ENCODE results near the gene ARHGDIB.
A peak's percentile ranks its signal among the peaks of the same experiment; 100 is the strongest.

ARHGDIB gene

DNA sequence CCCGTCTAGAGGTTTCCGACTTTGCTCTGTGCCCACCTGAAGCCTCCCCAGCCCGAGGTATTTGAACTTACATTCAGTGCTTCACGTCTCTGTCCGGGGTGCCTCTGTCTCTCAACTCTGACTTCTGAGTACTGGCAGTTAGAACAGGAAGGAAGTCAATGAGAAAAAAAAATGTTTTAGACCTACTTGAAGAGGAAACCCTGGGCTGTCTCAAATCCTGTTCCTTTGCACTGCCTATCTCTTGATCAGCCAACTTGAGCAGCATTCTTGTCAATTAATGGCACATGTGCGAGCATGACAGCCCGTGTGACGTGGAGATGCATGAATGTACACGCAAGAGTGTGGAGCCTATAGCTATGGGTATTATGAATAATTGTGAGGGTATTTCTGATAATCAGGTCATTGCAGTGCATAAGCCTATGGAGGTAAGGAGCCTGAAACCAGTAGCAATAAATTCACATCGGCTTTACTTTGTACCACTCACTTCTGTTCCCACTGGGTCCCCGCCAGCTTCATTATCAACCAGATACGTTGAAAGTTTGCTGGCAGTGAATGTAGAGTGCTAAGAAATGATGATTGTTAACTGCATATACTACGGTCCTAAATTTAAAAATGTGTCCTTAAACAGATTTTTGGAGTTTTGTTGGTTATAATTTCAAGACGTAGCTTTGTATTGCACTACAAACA, at the start of gene ARHGDIB:
Gene ARHGDIB, minus strand, starts transcription at position 136 of the 687 bp plus-strand sequence. CDS start 10,889 bp downstream, outside the sequence.
- no peak for DNase-seq

GRCh38 chr12:15011162-15011561, 49.8 kb upstream of the ARHGDIB start:
- no peak for DNase-seq

- DNase-seq = no peak
Measured at GRCh38 chr12:15007551-15007950, 46.1 kb upstream of the ARHGDIB start.

DNA sequence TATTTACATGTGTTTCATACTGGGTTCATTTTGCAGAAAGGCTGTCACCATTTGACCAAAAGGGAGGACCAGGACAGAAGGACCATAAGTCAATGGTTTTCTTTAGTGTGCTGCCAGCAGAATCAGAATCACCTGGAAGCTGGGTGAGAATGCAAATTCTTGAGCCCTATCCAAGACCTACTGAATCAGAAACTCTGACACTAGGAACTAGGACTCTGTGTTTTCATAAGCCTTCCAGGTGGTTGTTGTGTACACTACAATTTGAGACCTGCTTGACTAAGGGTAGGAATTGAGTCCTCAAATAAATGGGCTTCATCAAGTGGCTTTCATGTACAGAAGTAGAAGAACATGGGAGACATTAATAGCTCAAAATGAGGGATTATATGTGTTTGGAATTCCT, 43.7 kb upstream of the ARHGDIB start:
- DNase-seq = no peak

DNA sequence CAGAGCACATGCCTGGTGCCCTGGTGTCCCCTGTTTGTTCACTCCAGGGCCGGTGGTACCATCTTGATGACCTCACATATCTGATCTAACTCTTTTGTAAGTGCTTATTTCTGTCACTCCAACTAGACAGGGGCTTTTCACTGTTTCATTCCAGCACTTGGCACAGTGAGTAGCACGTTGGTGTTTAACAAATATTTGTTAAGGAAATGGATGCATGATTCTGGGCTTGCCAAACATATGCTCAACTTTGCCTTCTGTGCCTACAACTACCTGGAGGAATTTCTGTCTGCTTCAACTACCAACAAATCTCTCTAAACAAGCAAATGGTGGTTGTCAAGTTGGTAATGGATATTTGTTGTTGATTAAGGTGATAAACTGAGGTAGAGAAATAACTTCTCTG, 43.0 kb upstream of the ARHGDIB start:
- DNase-seq = no peak

DNA sequence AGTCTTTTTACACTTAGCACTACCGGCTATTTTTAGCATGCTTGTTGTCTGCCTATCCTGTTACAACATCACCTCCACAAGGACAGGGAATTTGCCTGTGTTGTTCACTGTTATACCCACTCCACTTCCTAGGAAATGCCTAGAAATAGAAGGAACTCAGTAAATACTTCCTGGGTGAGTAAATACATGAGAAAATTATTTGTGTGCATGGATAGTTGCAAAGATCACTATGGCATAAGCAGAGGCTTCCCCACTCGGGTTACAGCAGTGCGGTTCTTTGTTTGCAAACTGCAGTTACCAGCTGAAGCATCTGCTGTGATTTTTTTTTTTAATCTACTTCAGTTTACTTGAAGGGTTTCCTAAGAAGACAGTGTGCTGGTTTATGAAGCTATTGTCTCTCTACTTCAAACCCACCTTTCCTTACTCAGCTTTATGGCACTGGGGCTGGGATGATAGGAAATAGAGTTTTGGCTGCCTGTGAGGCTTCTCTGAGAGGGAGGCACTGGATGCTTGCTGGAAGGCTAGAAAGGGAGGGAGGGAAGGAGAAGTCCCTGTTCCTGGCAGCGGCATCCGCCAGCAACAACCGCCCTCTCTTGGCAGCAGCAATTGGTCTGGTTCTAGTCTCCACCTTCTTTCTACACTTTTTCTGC, 40.5 kb upstream of the ARHGDIB start:
- DNase-seq = peak; percentile 87

GRCh38 chr12:15000575-15000974, 39.2 kb upstream of the ARHGDIB start:
- DNase-seq = no peak

DNA sequence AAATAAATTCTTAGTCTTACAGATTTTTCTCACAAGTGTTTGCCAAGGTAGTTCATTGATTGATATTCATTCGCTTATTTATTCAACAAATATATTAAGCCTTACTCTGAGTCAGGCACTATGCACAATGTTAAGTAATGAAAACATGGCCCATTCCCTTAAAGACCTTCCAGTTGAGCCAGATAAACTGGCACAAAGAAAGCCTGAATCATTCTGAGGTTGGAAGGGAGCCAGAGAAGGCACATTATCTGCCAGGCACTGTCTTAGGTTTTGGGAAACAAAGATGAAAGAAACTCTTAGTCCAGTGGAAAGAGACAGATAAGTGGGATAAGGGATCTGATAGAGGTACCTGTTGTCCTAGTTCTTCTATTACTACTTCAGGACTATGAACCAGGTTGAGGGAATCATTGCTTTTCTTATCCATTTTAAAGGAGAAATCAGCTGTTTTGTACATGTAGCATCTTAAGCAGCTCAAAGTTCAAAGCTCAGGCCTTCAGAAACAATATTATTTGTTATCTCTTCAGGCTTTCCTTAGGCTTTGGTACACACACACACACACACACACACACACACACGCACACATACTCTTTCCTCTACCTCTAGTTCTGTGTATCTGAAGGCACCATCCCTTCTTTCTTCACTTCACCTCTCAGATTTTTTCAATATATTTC, 38.4 kb upstream of the ARHGDIB start:
- DNase-seq = no peak

DNA sequence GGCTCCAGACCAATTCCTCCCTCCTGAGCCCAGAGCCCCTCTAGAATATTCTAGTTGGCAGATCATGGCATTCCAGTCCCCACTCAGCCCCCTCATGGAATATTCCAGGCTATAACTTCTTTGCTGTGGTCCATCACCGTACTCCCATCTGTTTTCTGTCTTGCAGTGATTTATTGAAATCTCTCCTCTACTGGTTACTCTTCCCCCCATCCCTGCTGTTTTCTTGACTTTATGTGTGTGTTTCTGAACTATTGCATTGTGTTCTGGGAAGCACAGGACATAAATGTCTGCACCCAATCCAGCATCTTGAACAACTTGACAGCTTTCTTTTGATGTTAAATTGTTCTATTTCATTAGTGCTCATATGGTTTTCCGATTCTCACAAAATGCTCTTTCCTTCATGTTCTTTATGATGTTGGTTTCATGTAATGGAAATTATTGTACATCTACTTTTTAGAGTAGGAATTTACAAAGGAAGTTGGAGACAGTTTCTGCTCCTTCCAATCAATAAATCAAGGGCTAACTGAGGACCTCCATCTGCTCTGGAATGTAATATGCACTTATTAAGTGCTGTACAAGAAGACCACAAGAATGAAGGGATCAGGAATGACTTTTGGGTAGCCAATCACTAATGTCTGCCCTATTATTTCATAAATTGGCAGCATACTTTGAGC, 37.8 kb upstream of the ARHGDIB start:
- DNase-seq = no peak

GRCh38 chr12:14997998-14998397, 36.6 kb upstream of the ARHGDIB start:
- no peak for DNase-seq

DNA sequence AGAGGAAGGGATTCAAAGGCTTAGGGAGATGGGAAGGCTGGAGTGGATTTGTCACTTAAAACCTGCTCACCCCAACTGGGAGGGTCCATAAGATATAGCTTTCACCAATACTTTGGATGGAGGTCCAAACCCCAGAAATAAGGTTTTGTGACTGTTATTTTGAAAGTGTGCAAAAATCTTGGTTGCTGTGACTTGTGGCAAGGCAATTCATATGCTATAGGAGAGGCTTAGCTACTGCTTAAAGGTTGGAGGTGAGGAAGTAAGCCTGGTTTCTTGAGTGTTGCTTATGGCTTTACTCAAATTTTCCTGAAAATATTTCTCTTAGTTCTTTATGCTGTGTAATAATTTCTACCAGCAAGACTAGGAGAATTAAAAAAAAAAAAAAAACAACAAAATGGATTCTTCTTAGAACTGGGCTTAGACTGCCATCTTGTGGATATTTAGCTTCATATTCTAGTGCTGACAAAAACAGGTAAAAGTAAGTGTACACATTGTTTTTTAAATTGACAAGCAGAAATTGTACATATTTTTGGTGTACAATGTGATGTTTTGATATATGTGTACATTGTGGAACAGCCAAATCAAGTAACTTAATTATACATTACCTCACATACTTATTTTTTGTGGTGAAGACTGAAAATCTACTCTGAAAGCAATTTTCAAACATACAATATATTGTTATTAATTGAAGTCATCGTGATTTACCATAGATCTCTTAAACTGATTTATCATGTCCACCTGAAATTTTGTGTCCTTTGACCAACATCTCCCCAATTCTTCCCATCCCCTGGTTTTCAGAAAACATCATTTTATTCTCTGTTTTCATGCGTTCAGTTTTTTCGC, 34.4 kb upstream of the ARHGDIB start:
- no peak for DNase-seq

- no peak for DNase-seq
Measured at GRCh38 chr12:14994610-14995009, 33.2 kb upstream of the ARHGDIB start.

DNA sequence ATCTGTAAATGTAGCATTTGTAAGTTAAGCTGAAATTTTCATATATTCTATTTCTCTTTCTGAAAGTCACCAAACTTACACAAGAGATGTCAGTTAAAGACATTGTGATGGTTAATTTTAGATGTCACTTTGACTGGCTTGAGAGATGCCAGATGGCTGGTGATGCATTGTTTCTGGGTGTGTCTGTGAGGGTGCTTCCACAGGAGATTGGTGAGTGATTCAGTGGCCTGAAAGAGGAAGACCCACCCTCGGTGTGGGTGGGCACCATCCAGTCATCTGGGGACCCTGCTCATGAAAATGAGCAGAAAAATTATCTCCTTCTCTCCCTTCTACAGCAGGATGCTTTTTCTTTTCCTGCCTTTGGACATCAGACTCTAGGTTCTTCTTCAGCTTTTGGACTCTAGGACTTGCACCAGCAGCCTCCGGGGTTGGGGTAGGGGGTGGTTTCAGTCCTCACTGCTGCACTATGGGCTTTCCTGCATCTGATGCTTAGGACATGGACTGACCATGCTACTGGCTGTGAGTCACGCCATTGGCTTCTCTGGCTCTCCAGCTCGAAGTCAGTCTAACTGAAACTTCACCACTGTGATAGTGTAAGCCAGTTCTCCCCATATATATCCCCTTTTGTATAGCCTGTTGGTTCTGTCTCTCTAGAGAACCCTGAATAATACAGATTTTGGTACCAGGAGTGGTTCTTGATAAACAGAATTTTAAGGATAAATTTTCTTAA, 32.3 kb upstream of the ARHGDIB start:
- no peak for DNase-seq

- DNase-seq = no peak
Measured at GRCh38 chr12:14993117-14993516, 31.7 kb upstream of the ARHGDIB start.

DNA sequence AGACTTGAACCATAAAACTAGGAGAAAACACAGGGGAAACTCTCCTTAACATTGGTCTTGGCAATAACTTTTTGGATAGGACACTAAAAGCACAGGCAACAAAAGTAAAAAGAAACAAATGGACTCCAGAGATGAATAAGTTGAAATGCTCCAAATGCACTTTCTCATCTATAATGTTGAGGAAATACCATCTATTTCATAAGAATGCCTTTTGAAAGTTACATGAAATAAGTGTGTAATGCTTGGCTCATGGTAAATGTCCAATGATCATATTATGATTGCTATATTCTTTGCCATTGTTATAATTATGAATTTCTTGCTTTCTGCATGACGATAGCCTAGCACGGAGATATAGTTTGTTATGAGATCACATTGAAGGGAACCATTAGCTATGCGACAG, 31.3 kb upstream of the ARHGDIB start:
- DNase-seq = no peak

DNA sequence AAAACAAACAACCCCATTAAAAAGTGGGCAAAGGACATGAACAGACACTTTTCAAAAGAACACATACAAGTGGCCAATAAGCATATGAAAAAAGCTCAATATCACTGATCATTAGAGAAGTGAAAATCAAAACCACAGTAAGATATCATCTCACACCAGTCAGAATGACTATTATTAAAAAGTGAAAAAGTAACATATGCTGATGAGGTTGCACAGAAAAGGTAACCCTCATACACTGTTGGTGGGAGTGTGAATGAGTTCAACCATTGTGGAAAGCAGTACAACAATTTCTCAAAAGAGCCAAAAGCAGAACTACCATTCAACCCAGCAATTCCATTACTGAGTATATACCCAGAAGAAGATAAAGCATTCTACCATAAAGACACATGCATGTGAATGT, 29.7 kb upstream of the ARHGDIB start:
- no peak for DNase-seq

DNA sequence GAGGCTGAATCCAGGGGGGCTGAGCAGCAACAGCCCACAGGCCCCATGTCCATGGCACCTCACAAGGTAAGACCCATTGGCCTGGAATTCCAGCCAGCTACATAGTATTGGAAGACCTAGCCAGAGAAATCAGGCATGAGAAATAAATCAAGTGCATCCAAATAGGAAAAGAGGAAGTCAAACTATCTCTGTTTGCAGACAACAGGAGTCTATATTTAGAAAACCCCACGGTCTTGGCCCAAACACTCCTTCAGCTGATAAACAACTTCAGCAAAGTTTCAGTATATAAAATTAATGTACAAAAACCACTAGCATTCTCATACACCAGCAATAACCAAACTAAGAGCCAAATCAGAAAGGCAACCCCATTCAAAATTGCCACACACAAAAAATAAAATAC, 28.4 kb upstream of the ARHGDIB start:
- DNase-seq = no peak

- DNase-seq = no peak
Measured at GRCh38 chr12:14988035-14988434, 26.6 kb upstream of the ARHGDIB start.

- DNase-seq = no peak
Measured at GRCh38 chr12:14986449-14986848, 25.0 kb upstream of the ARHGDIB start.

- DNase-seq = no peak
Measured at GRCh38 chr12:14984766-14985285, 23.4 kb upstream of the ARHGDIB start.

- no peak for DNase-seq
Measured at GRCh38 chr12:14984036-14984435, 22.6 kb upstream of the ARHGDIB start.

DNA sequence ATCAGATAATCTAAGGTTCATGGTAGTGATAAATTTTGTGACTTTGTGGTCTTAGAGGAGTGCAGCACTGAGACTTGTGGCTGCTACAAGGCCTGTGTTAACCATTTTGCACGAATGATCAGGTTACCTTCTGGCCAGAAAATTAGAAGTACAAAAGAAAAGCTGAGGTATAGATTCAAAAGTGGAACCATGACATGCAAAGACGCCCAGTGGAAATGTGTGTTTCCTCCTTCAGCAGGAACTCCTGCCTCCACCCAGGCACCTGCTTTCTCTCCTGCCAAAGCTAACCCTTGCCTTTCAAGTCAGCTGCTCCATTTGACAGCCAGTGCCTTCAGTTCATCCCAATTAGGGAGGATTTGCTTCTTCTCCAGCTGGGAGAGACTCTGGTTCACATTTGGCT, 21.6 kb upstream of the ARHGDIB start:
- no peak for DNase-seq
